Measurements from ENCODE around the gene PRKCE. TPM values are rescaled to one million over a fixed set of nuclear protein-coding genes. Genes with fewer than 3 reads are reported as not detected.

PRKCE gene
- total and polyA plus RNA-seq, 4 donors, result 2.5 to 38.6 (median 5.8) TPM

- H3K9ac ChIP-seq (ENCODE audit: low read depth in 1 of 2, low read length in 2 of 2), result no peak overlapping the region
- no peaks in the 10 kb centered on the region for H3K4me1 ChIP-seq (ENCODE audit: control insufficient read depth in 4 of 4, insufficient read depth in 4 of 4, low read length in 3 of 4)
- no peaks in the 10 kb centered on the region for H3K27me3 ChIP-seq (ENCODE audit: control insufficient read depth in 4 of 4, insufficient read depth in 4 of 4, low read length in 3 of 4)
- H3K27ac ChIP-seq (ENCODE audit: low read depth in 1 of 2, low read length in 2 of 2), result no peak overlapping the region
- no peak for TF ChIP-seq JUND (IDR thresholded peaks at IDR 0.05)
- no peak for TF ChIP-seq YY1 (IDR thresholded peaks at IDR 0.05)
- no peak for TF ChIP-seq FOXA2 (IDR thresholded peaks at IDR 0.05)
- no peak for TF ChIP-seq REST (IDR thresholded peaks at IDR 0.05)
- TF ChIP-seq RAD21 (IDR thresholded peaks at IDR 0.05), result no peak
- no peak for TF ChIP-seq MAX (IDR thresholded peaks at IDR 0.05)
- TF ChIP-seq RXRA (IDR thresholded peaks at IDR 0.05), result no peak
- TF ChIP-seq ZBTB33 (IDR thresholded peaks at IDR 0.05), result no peak
- TF ChIP-seq NR2F2 (IDR thresholded peaks at IDR 0.05), result no peak
- TF ChIP-seq HNF4G (IDR thresholded peaks at IDR 0.05), result no peak
- no peak for TF ChIP-seq ATF3 (IDR thresholded peaks at IDR 0.05)
- TF ChIP-seq TAF1 (conservative IDR thresholded peaks at IDR 0.05), result no peak
- H3K36me3 ChIP-seq (ENCODE audit: control insufficient read depth in 4 of 4, insufficient read depth in 3 of 4, low read depth in 1 of 4, low read length in 3 of 4), result peaks cover 0 to 42% (median 7%) of the 10 kb centered on the region in 4 donors
- WGBS, result 80% methylated on average over 6 of the region's 6 CpGs
- H3K4me3 ChIP-seq (ENCODE audit: low read depth in 1 of 3, low read length in 3 of 3), result no peak overlapping the region
- no peak for DNase-seq (ENCODE audit: low spot score)
- H3K9me3 ChIP-seq (ENCODE audit: control insufficient read depth in 4 of 4, low read length in 3 of 4), result no peaks in the 10 kb centered on the region
These were observed 508.9 kb downstream of the PRKCE start for GRCh38 chr2:46160326-46160725.

- TF ChIP-seq CTCF (IDR thresholded peaks at IDR 0.05; ENCODE audit: low read depth, low read length, missing input control) (no peak), ATF3 (IDR thresholded peaks at IDR 0.05) (no peak), REST (IDR thresholded peaks at IDR 0.05) (no peak), RXRA (IDR thresholded peaks at IDR 0.05) (no peak), HNF4A (conservative IDR thresholded peaks at IDR 0.05) (no peak), FOXA2 (IDR thresholded peaks at IDR 0.05) (no peak), FOXA1 (IDR thresholded peaks at IDR 0.05) (no peak), HNF4G (IDR thresholded peaks at IDR 0.05) (no peak), MAX (IDR thresholded peaks at IDR 0.05) (no peak), RAD21 (IDR thresholded peaks at IDR 0.05) (no peak), NR2F2 (IDR thresholded peaks at IDR 0.05) (no peak)
These were observed 509.8 kb downstream of the PRKCE start for GRCh38 chr2:46161315-46161714.

More at GRCh38 chr2:46161315-46161714, 509.8 kb downstream of the PRKCE start:
- no peak overlapping the region for H3K27ac ChIP-seq (ENCODE audit: low read depth in 1 of 2, low read length in 2 of 2)
- H3K4me1 ChIP-seq (ENCODE audit: control insufficient read depth in 4 of 4, insufficient read depth in 4 of 4, low read length in 3 of 4), result no peaks in the 10 kb centered on the region
- H3K9ac ChIP-seq (ENCODE audit: low read depth in 1 of 2, low read length in 2 of 2), result no peak overlapping the region
- WGBS, result 81% methylated on average over 4 of the region's 4 CpGs
- H3K9me3 ChIP-seq (ENCODE audit: control insufficient read depth in 4 of 4, low read length in 3 of 4), result no peaks in the 10 kb centered on the region
- no peaks in the 10 kb centered on the region for H3K27me3 ChIP-seq (ENCODE audit: control insufficient read depth in 4 of 4, insufficient read depth in 4 of 4, low read length in 3 of 4)
- H3K4me3 ChIP-seq (ENCODE audit: low read depth in 1 of 3, low read length in 3 of 3), result no peak overlapping the region
- H3K36me3 ChIP-seq (ENCODE audit: control insufficient read depth in 4 of 4, insufficient read depth in 3 of 4, low read depth in 1 of 4, low read length in 3 of 4), result peaks cover 0 to 43% (median 7%) of the 10 kb centered on the region in 4 donors
- DNase-seq (ENCODE audit: low spot score), result no peak

All from liver (tissue), 9 donors.